NB4 (cell line): ENCODE measurements around the gene SCYGR5.

ENCODE experiments used
- CTCF ChIP-seq: IDR thresholded peaks from one replicate; pipeline ENCODE4 v1.5.1; 2012; ENCODE audit warnings: low read depth, low read length
- POLR2A ChIP-seq: IDR thresholded peaks from 2 replicates; pipeline ENCODE4 v1.6.1; 2011; ENCODE audit warnings: mild to moderate bottlenecking; ENCODE audit not compliant: insufficient read length; ENCODE audit errors: extremely low read depth

GRCh38 chr2:227625420-227625819 is 41.2 kb upstream of the SCYGR5 start:
- TF ChIP-seq POLR2A, result no peak
- no peak for TF ChIP-seq CTCF
